Karpas-422 (cell line): Measurements from ENCODE around the gene SLC4A5. TPM values are rescaled to one million over a fixed set of nuclear protein-coding genes. Genes with fewer than 3 reads are reported as not detected.

Experiments
- DNase-seq: peaks from one replicate; pipeline ENCODE4 v3.0.0-alpha.2; 2015
- H2AFZ ChIP-seq: fragments of 200-600 bp; sonication (generic); 2 replicates; pipeline ENCODE4 v1.6.1; 2014; ENCODE audit warnings: antibody characterized with exemption, low read length, mixed read lengths
- H3K27ac ChIP-seq: fragments of 200-600 bp; sonication (generic); 2 replicates; pipeline ENCODE4 v1.5.1; 2014; ENCODE audit warnings: mild to moderate bottlenecking, low read length, moderate library complexity
- H3K27me3 ChIP-seq: fragments of 200-600 bp; sonication (generic); 2 replicates; pipeline ENCODE4 v1.6.1; 2014; ENCODE audit warnings: low read length, mixed read lengths
- H3K36me3 ChIP-seq: fragments of 200-600 bp; sonication (generic); 2 replicates; pipeline ENCODE4 v1.6.1; 2014; ENCODE audit warnings: low read length, mixed read lengths; ENCODE audit not compliant: insufficient read depth
- H3K4me1 ChIP-seq: fragments of 200-600 bp; sonication (generic); 2 replicates; pipeline ENCODE4 v1.6.1; 2014; ENCODE audit warnings: mild to moderate bottlenecking, low read length, mixed read lengths
- H3K4me2 ChIP-seq: fragments of 200-600 bp; sonication (generic); 2 replicates; pipeline ENCODE4 v1.6.1; 2014; ENCODE audit warnings: low read length, low read depth, mild to moderate bottlenecking; ENCODE audit not compliant: poor library complexity, severe bottlenecking
- H3K4me3 ChIP-seq: fragments of 200-600 bp; sonication (generic); 2 replicates; pipeline ENCODE4 v1.5.1; 2014; ENCODE audit warnings: mild to moderate bottlenecking, antibody characterized with exemption, low read length, mixed read lengths
- H3K79me2 ChIP-seq: fragments of 200-600 bp; sonication (generic); 2 replicates; pipeline ENCODE4 v1.6.1; 2014; ENCODE audit warnings: mild to moderate bottlenecking, low read length, mixed read lengths
- H3K9ac ChIP-seq: fragments of 200-600 bp; sonication (generic); 2 replicates; pipeline ENCODE4 v1.6.0; 2014; ENCODE audit warnings: low read length
- H3K9me2 ChIP-seq: fragments of 200-600 bp; sonication (generic), shearing (Covaris generic); replicated peaks from 2 replicates; pipeline ENCODE4 v1.6.0; 2014; ENCODE audit warnings: mild to moderate bottlenecking, low read length, moderate library complexity; ENCODE audit not compliant: insufficient read depth
- H3K9me3 ChIP-seq: fragments of 300-700, 200-600 bp; sonication (generic); 2 replicates; pipeline ENCODE4 v1.6.1; 2014; ENCODE audit warnings: low read length, mixed read lengths
- H4K20me1 ChIP-seq: fragments of 200-600 bp; sonication (generic); 2 replicates; pipeline ENCODE4 v1.6.1; 2014; ENCODE audit warnings: mild to moderate bottlenecking, antibody characterized with exemption, low read length, low read depth; ENCODE audit not compliant: insufficient read depth
- total RNA-seq: library from RNA; depleted of rRNA; stranded (reverse); fragments of >200 nt; shearing (Covaris generic); gene quantifications from 2 replicates; pipeline ENCODE4 v1.2.3, GENCODE V29; 2014; ENCODE audit warnings: low replicate concordance; rRNA removed

SLC4A5 gene, protein sequence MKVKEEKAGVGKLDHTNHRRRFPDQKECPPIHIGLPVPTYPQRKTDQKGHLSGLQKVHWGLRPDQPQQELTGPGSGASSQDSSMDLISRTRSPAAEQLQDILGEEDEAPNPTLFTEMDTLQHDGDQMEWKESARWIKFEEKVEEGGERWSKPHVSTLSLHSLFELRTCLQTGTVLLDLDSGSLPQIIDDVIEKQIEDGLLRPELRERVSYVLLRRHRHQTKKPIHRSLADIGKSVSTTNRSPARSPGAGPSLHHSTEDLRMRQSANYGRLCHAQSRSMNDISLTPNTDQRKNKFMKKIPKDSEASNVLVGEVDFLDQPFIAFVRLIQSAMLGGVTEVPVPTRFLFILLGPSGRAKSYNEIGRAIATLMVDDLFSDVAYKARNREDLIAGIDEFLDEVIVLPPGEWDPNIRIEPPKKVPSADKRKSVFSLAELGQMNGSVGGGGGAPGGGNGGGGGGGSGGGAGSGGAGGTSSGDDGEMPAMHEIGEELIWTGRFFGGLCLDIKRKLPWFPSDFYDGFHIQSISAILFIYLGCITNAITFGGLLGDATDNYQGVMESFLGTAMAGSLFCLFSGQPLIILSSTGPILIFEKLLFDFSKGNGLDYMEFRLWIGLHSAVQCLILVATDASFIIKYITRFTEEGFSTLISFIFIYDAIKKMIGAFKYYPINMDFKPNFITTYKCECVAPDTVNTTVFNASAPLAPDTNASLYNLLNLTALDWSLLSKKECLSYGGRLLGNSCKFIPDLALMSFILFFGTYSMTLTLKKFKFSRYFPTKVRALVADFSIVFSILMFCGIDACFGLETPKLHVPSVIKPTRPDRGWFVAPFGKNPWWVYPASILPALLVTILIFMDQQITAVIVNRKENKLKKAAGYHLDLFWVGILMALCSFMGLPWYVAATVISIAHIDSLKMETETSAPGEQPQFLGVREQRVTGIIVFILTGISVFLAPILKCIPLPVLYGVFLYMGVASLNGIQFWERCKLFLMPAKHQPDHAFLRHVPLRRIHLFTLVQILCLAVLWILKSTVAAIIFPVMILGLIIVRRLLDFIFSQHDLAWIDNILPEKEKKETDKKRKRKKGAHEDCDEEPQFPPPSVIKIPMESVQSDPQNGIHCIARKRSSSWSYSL
- 0.65 and 3.2 TPM in 2 replicates for total RNA-seq

DNA sequence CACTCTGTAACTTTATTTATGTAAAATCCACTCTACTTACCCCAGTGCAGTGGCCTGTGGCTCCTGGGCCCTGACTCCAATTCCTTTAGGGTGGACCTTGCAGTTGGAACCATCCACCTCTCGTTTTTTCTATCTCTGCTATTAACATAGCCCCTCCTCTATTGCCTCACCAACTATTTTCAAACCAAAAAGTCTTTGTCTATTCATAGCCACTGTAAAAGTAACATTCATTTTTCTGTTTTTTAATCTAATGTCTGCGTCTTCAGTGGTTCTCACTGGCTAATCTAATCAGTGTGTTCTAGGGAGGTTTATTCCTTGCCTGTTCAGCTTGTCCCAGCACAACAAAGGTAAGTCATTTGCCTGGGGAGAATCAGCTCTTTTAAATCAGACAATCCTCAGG lies at the start of gene SLC4A5:
TSS of gene SLC4A5 (minus strand) at position 101 of the 400 bp plus-strand sequence. CDS start 28,393 bp downstream, outside the sequence.
- no peak for DNase-seq
- no peak within 1 kb of the TSS for H3K4me3 ChIP-seq
- H3K9me2 ChIP-seq, result no peaks in the 10 kb centered on the region
- no peaks in the 10 kb centered on the region for H3K4me1 ChIP-seq
- no peaks in the 10 kb centered on the region for H3K27me3 ChIP-seq
- H3K36me3 ChIP-seq, result no peaks in the 10 kb centered on the region
- no peak within 1 kb of the TSS for H3K4me2 ChIP-seq
- no peaks in the 10 kb centered on the region for H4K20me1 ChIP-seq
- no peaks in the 10 kb centered on the region for H3K9me3 ChIP-seq
- H3K9ac ChIP-seq, result no peak within 1 kb of the TSS
- H3K27ac ChIP-seq, result no peak within 1 kb of the TSS
- no peaks in the 10 kb centered on the region for H3K79me2 ChIP-seq
- H2AFZ ChIP-seq, result no peak within 1 kb of the TSS

DNA sequence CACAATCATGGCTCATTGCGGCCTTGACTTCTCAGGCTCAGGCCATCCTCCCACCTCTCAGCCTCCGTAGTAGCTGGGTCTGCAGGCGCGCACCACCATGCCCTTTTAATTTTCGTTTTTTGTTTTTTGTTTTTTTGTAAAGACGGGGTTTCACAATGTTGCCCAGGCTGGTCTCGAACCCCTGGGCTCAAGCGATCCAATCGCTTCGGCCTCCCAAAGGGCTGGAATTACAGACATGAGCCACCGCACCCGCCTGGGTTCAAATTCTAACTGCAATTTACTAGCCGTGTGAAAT lies 49.2 kb upstream of the SLC4A5 start:
- Histone ChIP-seq H3K27ac (no peak overlapping the region), H3K4me2 (peak overlapping the region; percentile 86), H3K9ac (peak overlapping the region; percentile 89), H3K9me3 (no peaks in the 10 kb centered on the region), H2AFZ (peak overlapping the region; percentile 66), H3K79me2 (peaks cover 42% of the 10 kb centered on the region), H3K9me2 (no peaks in the 10 kb centered on the region), H3K4me3 (peak overlapping the region; percentile 93), H3K36me3 (no peaks in the 10 kb centered on the region), H3K4me1 (peaks cover 28% of the 10 kb centered on the region), H4K20me1 (no peaks in the 10 kb centered on the region), H3K27me3 (no peaks in the 10 kb centered on the region)
- no peak for DNase-seq

DNA sequence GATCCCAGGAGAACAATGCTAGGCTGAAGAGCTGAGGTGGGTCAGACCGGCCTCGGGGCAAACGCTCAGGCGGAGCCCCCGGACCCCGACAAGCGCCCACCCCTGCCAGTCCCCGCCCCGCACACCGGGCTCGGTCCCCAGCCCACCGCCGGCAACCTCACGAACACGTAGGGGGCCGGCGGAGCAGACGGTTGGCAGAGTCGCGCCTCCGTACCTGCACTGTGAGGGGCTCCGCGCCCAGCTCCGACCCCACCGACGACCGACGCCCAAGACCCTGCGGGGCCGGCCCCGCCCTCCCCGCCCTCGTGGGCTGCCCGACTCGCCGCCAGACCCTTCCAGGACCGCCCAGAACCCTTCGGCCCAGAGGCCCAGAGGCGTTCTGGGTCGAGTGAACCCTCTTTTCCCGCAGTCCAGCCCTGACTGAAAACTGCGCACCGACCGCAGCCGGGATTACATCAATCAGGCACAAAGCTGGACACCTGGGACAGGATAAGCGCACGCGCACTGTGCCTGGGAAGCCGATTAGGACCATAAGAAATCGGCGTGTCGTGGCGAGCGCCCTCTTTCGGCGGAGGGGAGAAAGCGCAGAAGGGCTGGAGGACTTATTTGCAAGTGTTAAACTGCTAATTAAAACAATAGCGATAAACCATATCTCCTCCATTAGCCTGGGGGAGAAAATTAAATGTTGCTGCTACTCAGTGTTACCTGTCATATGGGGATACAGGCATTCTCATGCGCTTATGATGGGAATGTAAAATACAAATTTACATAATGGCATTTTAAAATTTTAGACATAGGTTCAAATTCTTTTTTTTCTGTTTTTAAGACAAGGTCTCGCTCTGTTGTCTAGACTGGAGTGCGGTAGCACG lies 48.6 kb upstream of the SLC4A5 start:
- DNase-seq, result peak; percentile 98
- Histone ChIP-seq H3K4me1 (peaks cover 28% of the 10 kb centered on the region), H3K79me2 (peaks cover 48% of the 10 kb centered on the region), H3K4me3 (peak overlapping the region; percentile 93), H3K4me2 (peak overlapping the region; percentile 86), H3K36me3 (no peaks in the 10 kb centered on the region), H3K9me3 (no peaks in the 10 kb centered on the region), H3K9me2 (no peaks in the 10 kb centered on the region), H3K27ac (peak overlapping the region; percentile 56), H3K9ac (peak overlapping the region; percentile 89), H2AFZ (peak overlapping the region; percentile 74), H4K20me1 (no peaks in the 10 kb centered on the region), H3K27me3 (no peaks in the 10 kb centered on the region)

DNA sequence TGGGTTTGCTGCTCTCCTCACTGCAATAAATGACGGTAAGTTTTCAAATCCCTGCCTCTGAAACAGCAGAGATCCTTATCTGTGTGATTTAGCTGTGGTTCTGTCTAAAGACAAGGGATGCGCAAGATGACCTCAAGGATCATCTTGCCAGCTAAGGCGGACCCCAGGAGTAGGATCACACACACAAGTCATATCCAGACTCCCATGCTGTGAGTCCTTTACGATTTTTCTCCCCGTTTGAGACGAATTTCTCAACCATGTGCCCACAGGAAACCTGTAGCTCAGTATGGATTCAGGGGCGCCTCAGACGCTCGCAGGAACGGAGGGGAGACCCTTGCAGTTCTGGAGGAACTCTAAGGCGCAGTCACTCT lies 48.0 kb upstream of the SLC4A5 start:
- no peaks in the 10 kb centered on the region for H3K27me3 ChIP-seq
- H2AFZ ChIP-seq, result peak overlapping the region; percentile 74; the same call in 1 of the 2 replicates
- H3K4me1 ChIP-seq, result peaks cover 28% of the 10 kb centered on the region
- H3K9ac ChIP-seq, result peak overlapping the region; percentile 89
- H3K79me2 ChIP-seq, result peaks cover 54% of the 10 kb centered on the region
- peak overlapping the region; percentile 18; the same call in 1 of the 2 replicates for H3K27ac ChIP-seq
- H4K20me1 ChIP-seq, result no peaks in the 10 kb centered on the region
- peak; percentile 75 for DNase-seq
- no peaks in the 10 kb centered on the region for H3K36me3 ChIP-seq
- H3K4me2 ChIP-seq, result peak overlapping the region; percentile 86
- no peaks in the 10 kb centered on the region for H3K9me2 ChIP-seq
- H3K9me3 ChIP-seq, result no peaks in the 10 kb centered on the region
- peak overlapping the region; percentile 93 for H3K4me3 ChIP-seq

DNA sequence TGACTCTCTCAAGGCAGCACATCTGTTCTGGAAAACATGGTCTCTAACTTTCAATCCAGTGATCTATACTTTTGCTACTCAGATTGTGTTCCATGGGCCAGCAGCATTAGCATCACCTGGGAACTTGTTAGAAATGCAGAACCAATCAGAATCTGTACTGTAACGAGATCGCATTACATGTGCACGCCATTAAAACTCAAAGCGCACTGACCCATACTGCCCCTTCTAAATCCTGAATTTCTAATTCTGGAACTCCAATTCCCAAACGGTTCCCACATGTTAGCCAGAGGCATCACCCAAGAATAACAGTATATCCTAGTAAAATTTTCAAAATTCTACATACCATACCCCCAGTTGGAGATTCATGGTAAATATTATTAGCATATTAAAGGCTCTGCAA lies 47.4 kb upstream of the SLC4A5 start:
- H3K4me3 ChIP-seq, result peak overlapping the region; percentile 93
- H3K4me1 ChIP-seq, result peaks cover 28% of the 10 kb centered on the region
- H4K20me1 ChIP-seq, result no peaks in the 10 kb centered on the region
- peak overlapping the region; percentile 86 for H3K4me2 ChIP-seq
- peaks cover 60% of the 10 kb centered on the region for H3K79me2 ChIP-seq
- H2AFZ ChIP-seq, result no peak overlapping the region
- H3K9ac ChIP-seq, result peak overlapping the region; percentile 89
- DNase-seq, result peak; percentile 61
- H3K36me3 ChIP-seq, result no peaks in the 10 kb centered on the region
- no peaks in the 10 kb centered on the region for H3K27me3 ChIP-seq
- H3K9me3 ChIP-seq, result no peaks in the 10 kb centered on the region
- H3K9me2 ChIP-seq, result no peaks in the 10 kb centered on the region
- H3K27ac ChIP-seq, result no peak overlapping the region

DNA sequence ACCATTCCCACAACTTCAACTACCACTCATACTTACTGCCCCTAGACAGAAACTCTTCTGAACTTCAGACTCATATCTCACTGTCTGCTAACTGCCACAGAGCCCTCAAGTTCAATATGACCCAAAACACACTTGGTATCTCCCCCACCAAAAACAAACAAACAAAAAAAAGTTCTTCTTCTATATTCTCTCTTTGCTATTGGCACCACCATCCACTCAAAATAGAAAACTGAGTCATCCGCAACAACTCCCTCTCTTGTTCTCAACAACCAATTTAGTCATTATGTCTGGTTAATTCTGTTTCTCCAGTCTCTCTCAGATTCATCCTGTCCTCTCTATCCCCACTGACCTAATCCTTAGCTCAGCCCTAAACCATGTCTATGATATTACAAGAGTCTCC lies 44.1 kb upstream of the SLC4A5 start:
- no peak overlapping the region for H3K27ac ChIP-seq
- H4K20me1 ChIP-seq, result peaks cover 3% of the 10 kb centered on the region; the same call in 1 of the 2 replicates
- no peak overlapping the region for H2AFZ ChIP-seq

DNA sequence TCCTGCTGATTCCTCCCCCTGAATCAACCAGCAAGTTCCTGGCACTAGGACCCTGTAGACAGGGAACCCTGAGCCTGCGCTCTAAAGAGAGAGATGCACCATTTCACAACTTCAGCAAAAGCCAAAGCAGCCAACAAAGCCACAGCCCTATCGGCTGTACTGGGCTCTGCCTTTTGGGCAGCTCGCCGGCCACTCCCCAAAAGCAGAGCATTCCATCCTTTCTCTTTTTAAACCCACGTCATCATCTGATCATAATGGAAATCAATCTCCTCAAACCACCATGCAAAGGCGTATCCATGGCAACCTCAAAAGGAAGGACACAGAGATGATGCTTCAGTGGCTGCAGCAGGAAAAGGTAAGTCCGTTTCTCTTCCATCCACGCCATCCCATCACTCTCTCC lies 42.2 kb upstream of the SLC4A5 start:
- peaks cover 96% of the 10 kb centered on the region for H3K79me2 ChIP-seq
- H3K9me3 ChIP-seq, result no peaks in the 10 kb centered on the region
- H3K4me3 ChIP-seq, result no peak overlapping the region

More for the DNA sequence above, 44.1 kb upstream of the SLC4A5 start:
- Histone ChIP-seq H3K27me3 (no peaks in the 10 kb centered on the region), H3K4me3 (no peak overlapping the region), H3K79me2 (peaks cover 88% of the 10 kb centered on the region), H3K36me3 (peaks cover 11% of the 10 kb centered on the region; the same call in 1 of the 2 replicates), H3K4me2 (no peak overlapping the region), H3K9ac (no peak overlapping the region), H3K4me1 (peaks cover 26% of the 10 kb centered on the region), H3K9me3 (no peaks in the 10 kb centered on the region), H3K9me2 (no peaks in the 10 kb centered on the region)
- DNase-seq, result no peak

More for the DNA sequence above, 42.2 kb upstream of the SLC4A5 start:
- no peak for DNase-seq
- Histone ChIP-seq H2AFZ (no peak overlapping the region), H3K27ac (no peak overlapping the region), H4K20me1 (peaks cover 3% of the 10 kb centered on the region; the same call in 1 of the 2 replicates), H3K4me1 (peaks cover 20% of the 10 kb centered on the region), H3K36me3 (peaks cover 14% of the 10 kb centered on the region; the same call in 1 of the 2 replicates), H3K4me2 (no peak overlapping the region), H3K9ac (no peak overlapping the region), H3K9me2 (no peaks in the 10 kb centered on the region), H3K27me3 (no peaks in the 10 kb centered on the region)
